HG03439 (cell line): Measurements from ENCODE around the gene SORL1-AS1.

ENCODE experiments used
- ATAC-seq: cut with Tn5 transposase; IDR thresholded peaks from one replicate; pipeline ENCODE4 v1.9.1; 2021; ENCODE audit warnings: mild to moderate bottlenecking, moderate library complexity; ENCODE audit not compliant: unreplicated experiment

SORL1-AS1 gene

GRCh38 chr11:121453589-121454299, 977 bp upstream of the SORL1-AS1 start:
- ATAC-seq: no peak

DNA sequence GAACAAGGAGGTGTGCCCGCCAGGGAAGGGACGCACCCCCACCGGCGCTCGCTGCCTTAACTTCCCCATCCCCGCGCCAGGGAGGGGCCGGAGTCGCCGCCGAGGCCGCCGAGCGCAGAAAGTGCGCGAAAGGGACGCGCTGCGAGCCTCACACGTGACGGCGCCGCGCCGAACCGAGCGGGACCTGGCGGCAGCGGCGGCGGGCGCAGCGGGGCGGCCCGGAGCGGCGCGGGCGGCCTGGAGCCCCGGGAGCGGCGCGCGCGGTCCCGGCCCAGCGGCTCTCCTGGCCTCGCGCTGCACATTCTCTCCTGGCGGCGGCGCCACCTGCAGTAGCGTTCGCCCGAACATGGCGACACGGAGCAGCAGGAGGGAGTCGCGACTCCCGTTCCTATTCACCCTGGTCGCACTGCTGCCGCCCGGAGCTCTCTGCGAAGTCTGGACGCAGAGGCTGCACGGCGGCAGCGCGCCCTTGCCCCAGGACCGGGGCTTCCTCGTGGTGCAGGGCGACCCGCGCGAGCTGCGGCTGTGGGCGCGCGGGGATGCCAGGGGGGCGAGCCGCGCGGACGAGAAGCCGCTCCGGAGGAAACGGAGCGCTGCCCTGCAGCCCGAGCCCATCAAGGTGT, 670 bp downstream of the SORL1-AS1 start, which contains the start of gene SORL1:
Gene SORL1 (plus strand): TSS at position 329 of the 623 bp plus-strand sequence. CDS start 18 bp downstream, at position 347.
- peak; percentile 64 for ATAC-seq

DNA sequence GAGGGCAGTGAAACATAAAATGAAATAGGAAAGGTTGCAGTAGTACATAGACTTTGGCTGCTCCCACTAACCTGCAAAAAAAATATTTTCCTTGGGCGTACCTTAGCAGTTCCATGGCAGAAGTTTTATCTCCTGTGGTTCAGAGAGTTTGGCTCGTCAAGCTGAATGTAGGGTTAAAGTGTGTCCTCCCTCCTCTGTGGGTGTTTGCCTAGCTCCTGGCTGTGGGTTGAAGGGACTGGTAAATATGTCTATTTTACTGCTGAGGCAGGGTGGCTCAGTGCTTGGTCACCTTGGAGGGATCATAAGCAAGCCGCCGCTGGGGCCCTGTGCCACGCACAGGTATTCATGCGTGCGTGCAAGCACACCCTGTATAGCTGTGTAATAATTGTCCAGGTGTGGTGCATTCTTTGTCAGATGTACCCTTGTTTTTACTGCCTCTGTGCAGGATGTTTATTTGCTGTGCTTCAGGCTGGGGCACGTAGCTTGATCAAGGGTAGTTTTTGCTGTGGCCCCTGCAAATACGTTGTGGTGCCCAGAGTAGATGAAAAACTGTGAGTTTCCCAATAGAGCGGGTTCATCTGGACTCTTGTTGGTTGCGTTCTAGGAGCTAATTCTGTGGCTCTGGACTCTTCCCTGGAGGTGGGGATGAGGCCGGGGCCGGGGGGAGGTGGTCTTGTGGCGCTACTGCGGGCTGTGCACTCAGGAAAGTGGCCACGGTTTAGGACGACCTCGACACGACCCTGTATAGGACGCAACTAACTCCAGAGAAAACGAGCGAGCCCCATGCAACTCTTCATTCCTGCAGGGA, 1.4 kb downstream of the SORL1-AS1 start:
- peak; percentile 20 for ATAC-seq

DNA sequence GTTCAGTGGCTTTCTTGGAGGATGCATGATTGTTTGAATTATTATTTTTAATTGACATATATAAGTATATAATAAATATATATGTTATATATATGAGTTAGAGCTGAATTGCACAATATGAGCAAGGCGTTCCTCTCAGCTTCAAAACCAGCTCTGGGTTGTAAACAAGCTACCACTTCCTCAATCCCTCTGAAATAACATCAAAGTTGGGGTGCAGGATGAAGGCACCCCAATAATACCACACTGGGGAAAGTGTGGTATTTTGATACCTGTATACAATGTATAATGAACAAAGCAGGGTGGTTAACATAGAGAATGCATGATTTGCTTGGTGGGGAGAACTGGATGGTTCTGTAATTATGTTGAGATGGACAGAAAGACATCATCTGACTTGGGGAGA, 2.4 kb downstream of the SORL1-AS1 start:
- ATAC-seq: no peak

DNA sequence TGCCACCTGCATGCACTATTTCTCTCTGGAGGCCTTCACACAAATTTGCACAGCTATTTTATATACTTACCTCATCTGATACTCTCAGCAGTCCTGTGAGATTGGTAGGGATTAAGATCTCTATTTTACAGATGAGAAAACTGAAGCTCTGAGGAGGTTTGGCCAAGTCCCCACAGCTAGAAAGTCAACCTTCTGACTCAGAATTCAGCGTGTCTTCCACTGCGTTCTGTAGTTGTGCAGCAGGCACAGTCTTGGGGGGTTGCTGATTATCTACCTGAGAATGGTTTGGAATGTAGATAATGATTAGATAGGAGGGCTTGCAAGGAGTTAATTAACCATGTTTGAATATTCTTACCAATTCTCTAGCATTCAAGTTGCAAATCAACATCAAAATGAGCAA, 3.1 kb downstream of the SORL1-AS1 start:
- no peak for ATAC-seq

DNA sequence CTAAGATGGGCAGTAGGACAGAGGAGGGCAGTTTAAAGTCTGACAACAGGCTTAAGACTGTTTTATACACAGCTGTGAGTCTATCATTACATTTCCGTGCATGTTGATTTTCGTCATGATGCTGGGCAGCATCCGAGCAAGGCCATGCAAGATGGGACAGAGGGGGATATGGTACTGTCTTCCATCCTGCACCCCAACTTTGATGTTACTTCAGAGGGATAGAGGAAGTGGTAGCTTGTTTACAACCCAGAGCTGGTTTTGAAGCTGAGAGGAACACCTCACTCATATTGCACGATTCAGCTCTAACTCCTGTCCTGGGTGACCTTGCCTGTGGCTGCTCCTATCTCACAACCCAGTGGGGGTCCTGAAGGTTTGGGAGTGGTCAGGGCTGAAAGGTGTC, 3.6 kb downstream of the SORL1-AS1 start:
- no peak for ATAC-seq

GRCh38 chr11:121448431-121448941, 4.3 kb downstream of the SORL1-AS1 start:
- ATAC-seq: no peak

- ATAC-seq: no peak
These were observed 4.8 kb downstream of the SORL1-AS1 start for GRCh38 chr11:121448011-121448410.

GRCh38 chr11:121446752-121447156, 6.0 kb downstream of the SORL1-AS1 start:
- ATAC-seq: no peak

DNA sequence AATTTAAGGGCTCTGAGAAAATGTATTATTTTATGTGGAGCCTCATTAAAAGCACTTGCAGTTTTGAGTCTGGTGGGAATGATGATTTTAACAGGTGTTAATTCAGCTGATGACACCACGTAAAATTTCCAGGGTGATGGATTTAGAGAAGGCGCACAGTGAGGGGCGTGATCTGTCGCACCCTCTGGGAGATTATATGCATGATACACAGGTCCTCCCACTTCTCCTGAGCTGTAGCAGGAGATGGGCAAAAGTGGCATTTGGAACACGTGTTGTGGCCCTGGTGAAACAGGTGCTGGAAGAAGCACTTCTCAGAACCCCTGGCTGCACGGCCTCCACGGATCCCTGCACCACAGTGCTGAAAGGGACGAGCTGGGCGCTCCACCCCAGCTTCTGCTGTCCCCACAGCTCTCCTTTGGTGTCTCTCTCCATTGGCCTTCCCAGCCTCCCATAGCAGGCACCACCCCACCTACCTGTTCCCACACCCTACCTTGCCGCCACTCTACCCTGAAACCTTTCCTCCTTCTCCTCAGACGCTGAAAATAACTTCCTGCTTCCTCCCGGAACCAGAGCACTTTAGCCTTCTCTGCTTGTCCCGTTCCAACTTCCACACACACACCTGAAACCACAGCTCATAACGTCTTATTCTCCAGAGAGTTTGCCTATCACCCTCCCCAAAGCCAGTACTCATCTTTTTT, 7.5 kb downstream of the SORL1-AS1 start:
- ATAC-seq: no peak

DNA sequence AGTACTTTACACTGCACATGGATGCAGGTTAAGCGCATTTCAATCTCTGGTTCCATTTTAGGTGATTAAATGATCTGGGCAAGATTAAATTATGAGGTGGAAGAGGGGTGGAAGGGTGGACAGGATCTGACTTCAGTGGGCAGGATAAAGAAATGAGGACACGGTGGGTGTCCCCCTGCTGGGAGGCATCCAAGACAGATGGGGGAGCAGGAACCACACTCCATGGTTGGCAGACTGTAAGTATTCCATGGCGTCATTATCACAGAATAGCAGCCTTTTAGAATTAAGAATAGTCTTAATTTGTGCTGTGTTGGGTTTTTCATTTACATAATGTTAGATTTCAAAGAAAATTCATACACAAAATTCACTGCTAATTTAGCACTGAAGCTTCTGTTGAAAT, 8.2 kb downstream of the SORL1-AS1 start:
- no peak for ATAC-seq

DNA sequence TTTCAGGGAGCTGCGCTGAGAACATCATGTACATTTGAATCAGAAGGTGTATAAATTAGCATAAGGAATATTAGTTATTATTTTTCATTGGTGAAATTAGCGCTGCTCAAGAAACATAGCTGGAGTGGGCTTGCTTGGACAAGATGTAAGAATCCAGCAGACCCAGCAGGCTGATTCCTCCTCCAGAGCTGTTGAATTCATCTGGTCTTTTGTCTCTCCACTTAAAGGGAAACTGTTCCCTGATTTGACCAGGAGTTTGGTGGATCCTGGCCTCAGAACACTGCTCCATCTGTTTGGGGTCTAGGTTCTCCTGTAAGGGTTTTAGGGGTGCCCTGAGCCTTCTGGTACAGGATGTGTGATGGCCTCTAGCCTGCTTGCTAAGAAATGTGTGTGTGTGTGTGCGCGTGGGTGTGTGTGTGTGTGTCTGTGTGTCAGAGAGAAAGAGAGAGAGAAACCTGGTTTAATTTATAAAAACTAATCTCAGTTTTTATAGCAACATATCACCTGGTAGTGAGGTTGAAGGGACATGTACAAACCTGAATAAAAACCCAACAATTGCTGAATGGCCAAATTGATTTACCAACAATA, 9.0 kb downstream of the SORL1-AS1 start:
- no peak for ATAC-seq

DNA sequence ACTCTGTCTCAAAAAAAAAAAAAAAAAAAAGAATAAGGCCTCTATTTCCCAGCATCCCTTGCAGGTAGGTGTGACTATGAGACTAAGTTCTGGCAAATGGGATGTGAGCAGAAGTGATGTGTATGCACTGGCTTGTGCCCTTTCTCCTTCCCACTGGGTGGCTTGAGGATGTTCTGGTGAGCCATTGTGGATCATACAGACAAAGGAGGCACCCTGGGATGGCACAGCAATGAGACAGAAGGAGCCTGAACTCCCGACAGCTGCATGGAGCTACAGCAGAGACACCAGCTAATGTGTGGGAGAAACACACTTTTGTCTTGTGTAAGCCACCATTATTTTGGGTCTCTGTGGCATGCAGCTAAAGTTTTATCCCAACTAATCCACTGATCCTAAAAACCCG, 11.2 kb downstream of the SORL1-AS1 start:
- ATAC-seq: no peak

- no peak for ATAC-seq
These were observed 13.0 kb downstream of the SORL1-AS1 start for GRCh38 chr11:121439759-121440158.

- no peak for ATAC-seq
These were observed 13.4 kb downstream of the SORL1-AS1 start for GRCh38 chr11:121439337-121439736.

GRCh38 chr11:121437686-121438078, 15.1 kb downstream of the SORL1-AS1 start:
- ATAC-seq: no peak

- no peak for ATAC-seq
These were observed 15.6 kb downstream of the SORL1-AS1 start for GRCh38 chr11:121437018-121437685.

DNA sequence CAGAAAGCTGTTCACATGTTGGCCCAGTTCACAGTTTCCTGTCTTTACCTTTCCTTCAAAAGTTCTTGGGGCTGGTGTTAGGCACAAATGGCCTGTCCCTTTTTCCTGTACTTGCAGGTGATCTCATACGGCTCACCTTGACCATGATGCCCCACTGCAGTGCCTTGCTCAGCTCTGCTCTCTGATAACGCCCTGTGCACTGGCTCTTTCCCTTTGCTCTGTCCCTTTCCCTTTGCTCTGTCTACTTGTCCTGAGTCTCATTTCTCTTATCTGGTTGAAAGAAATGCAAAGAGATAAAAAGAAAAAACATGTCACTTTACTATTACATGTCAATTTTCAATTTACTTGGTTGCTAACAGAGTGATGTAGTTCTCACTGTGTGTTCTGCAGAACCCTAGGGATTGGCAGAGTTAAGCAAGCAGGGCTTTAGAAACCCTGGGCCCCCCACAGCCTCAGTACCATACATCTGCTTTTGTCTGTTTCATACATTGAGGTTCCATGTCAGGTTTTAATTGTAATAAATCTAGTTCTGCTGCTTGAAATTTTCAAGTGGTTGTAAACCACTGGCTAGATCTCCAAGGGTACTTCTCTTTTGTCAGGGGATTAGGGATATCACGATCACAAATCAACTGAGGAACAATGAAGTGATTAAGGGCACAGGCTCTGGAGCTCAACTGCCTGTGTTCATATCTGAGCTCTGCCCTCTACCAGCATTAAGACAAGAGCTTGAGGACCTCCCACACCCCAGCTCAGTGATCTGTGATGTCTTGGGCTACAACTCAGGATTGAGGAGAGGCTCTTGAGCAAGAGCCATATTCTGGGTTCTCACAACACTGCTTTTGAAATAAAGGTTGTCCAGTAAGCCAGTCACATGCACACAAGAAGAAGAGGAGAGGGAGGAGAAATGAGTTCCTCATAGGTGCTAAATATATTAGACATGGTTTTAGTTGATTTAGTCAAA, 16.9 kb downstream of the SORL1-AS1 start:
- ATAC-seq: no peak

GRCh38 chr11:121435132-121435531, 17.6 kb downstream of the SORL1-AS1 start:
- no peak for ATAC-seq
